ENCODE measurements around the gene TACC2. TPM values are rescaled to one million over a fixed set of nuclear protein-coding genes. Genes with fewer than 3 reads are reported as not detected.

TACC2 gene
- total and polyA plus RNA-seq, 2 experiments from 2014 or later = 30.8 to 35.9 TPM

DNA sequence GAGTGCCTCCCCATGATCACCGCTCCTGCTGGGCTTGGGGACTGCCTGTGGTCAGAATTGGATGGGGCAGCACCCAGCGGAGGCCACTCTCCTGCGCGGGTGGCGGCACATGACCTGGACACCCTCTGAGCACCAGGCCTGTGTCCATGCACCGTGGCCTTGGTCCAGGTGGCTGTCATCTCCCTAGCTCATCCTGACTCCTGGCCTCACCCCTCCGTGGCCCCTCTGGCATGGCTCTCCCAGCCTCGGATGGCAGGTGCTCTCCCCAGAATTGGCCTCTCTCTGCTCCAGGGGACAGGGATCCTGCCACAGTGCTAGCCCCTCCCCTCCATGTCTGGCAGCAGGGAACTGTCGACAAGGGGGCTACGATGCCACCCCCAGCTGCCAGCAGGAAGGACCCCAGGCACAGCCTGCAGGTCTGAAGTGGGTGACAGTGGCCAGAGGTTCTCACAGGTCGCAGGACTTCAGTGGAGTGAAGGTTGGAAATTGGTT, 244.9 kb downstream of the TACC2 start:
- TF ChIP-seq, protein P1, sequence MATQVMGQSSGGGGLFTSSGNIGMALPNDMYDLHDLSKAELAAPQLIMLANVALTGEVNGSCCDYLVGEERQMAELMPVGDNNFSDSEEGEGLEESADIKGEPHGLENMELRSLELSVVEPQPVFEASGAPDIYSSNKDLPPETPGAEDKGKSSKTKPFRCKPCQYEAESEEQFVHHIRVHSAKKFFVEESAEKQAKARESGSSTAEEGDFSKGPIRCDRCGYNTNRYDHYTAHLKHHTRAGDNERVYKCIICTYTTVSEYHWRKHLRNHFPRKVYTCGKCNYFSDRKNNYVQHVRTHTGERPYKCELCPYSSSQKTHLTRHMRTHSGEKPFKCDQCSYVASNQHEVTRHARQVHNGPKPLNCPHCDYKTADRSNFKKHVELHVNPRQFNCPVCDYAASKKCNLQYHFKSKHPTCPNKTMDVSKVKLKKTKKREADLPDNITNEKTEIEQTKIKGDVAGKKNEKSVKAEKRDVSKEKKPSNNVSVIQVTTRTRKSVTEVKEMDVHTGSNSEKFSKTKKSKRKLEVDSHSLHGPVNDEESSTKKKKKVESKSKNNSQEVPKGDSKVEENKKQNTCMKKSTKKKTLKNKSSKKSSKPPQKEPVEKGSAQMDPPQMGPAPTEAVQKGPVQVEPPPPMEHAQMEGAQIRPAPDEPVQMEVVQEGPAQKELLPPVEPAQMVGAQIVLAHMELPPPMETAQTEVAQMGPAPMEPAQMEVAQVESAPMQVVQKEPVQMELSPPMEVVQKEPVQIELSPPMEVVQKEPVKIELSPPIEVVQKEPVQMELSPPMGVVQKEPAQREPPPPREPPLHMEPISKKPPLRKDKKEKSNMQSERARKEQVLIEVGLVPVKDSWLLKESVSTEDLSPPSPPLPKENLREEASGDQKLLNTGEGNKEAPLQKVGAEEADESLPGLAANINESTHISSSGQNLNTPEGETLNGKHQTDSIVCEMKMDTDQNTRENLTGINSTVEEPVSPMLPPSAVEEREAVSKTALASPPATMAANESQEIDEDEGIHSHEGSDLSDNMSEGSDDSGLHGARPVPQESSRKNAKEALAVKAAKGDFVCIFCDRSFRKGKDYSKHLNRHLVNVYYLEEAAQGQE (IDR thresholded peaks at IDR 0.05; ENCODE audit: unreplicated experiment) = no peak
- no peak for TF ChIP-seq ETS1 (IDR thresholded peaks at IDR 0.05)
- TF ChIP-seq EZH2 (IDR thresholded peaks at IDR 0.05; ENCODE audit: low read depth, unreplicated experiment) = no peak
- no peak for TF ChIP-seq STAT1 (IDR thresholded peaks at IDR 0.05; ENCODE audit: unreplicated experiment)
- TF ChIP-seq JUNB (IDR thresholded peaks at IDR 0.05; ENCODE audit: unreplicated experiment) = no peak
- TF ChIP-seq, protein P2, sequence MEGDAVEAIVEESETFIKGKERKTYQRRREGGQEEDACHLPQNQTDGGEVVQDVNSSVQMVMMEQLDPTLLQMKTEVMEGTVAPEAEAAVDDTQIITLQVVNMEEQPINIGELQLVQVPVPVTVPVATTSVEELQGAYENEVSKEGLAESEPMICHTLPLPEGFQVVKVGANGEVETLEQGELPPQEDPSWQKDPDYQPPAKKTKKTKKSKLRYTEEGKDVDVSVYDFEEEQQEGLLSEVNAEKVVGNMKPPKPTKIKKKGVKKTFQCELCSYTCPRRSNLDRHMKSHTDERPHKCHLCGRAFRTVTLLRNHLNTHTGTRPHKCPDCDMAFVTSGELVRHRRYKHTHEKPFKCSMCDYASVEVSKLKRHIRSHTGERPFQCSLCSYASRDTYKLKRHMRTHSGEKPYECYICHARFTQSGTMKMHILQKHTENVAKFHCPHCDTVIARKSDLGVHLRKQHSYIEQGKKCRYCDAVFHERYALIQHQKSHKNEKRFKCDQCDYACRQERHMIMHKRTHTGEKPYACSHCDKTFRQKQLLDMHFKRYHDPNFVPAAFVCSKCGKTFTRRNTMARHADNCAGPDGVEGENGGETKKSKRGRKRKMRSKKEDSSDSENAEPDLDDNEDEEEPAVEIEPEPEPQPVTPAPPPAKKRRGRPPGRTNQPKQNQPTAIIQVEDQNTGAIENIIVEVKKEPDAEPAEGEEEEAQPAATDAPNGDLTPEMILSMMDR (conservative IDR thresholded peaks at IDR 0.05; ENCODE audit: low read depth in 2 of 2) = no peak
- no peak for TF ChIP-seq ZNF114 (CRISPR knock-in tag; IDR thresholded peaks at IDR 0.05)
- no peak for TF ChIP-seq EZH2phosphoT487 (IDR thresholded peaks at IDR 0.05; ENCODE audit: unreplicated experiment)
- no peak for TF ChIP-seq CREB1 (CRISPR knock-in tag; IDR thresholded peaks at IDR 0.05; ENCODE audit: low read depth)
- TF ChIP-seq NANOG (IDR thresholded peaks at IDR 0.05; ENCODE audit: borderline replicate concordance) = no peak
- TF ChIP-seq, protein P3, sequence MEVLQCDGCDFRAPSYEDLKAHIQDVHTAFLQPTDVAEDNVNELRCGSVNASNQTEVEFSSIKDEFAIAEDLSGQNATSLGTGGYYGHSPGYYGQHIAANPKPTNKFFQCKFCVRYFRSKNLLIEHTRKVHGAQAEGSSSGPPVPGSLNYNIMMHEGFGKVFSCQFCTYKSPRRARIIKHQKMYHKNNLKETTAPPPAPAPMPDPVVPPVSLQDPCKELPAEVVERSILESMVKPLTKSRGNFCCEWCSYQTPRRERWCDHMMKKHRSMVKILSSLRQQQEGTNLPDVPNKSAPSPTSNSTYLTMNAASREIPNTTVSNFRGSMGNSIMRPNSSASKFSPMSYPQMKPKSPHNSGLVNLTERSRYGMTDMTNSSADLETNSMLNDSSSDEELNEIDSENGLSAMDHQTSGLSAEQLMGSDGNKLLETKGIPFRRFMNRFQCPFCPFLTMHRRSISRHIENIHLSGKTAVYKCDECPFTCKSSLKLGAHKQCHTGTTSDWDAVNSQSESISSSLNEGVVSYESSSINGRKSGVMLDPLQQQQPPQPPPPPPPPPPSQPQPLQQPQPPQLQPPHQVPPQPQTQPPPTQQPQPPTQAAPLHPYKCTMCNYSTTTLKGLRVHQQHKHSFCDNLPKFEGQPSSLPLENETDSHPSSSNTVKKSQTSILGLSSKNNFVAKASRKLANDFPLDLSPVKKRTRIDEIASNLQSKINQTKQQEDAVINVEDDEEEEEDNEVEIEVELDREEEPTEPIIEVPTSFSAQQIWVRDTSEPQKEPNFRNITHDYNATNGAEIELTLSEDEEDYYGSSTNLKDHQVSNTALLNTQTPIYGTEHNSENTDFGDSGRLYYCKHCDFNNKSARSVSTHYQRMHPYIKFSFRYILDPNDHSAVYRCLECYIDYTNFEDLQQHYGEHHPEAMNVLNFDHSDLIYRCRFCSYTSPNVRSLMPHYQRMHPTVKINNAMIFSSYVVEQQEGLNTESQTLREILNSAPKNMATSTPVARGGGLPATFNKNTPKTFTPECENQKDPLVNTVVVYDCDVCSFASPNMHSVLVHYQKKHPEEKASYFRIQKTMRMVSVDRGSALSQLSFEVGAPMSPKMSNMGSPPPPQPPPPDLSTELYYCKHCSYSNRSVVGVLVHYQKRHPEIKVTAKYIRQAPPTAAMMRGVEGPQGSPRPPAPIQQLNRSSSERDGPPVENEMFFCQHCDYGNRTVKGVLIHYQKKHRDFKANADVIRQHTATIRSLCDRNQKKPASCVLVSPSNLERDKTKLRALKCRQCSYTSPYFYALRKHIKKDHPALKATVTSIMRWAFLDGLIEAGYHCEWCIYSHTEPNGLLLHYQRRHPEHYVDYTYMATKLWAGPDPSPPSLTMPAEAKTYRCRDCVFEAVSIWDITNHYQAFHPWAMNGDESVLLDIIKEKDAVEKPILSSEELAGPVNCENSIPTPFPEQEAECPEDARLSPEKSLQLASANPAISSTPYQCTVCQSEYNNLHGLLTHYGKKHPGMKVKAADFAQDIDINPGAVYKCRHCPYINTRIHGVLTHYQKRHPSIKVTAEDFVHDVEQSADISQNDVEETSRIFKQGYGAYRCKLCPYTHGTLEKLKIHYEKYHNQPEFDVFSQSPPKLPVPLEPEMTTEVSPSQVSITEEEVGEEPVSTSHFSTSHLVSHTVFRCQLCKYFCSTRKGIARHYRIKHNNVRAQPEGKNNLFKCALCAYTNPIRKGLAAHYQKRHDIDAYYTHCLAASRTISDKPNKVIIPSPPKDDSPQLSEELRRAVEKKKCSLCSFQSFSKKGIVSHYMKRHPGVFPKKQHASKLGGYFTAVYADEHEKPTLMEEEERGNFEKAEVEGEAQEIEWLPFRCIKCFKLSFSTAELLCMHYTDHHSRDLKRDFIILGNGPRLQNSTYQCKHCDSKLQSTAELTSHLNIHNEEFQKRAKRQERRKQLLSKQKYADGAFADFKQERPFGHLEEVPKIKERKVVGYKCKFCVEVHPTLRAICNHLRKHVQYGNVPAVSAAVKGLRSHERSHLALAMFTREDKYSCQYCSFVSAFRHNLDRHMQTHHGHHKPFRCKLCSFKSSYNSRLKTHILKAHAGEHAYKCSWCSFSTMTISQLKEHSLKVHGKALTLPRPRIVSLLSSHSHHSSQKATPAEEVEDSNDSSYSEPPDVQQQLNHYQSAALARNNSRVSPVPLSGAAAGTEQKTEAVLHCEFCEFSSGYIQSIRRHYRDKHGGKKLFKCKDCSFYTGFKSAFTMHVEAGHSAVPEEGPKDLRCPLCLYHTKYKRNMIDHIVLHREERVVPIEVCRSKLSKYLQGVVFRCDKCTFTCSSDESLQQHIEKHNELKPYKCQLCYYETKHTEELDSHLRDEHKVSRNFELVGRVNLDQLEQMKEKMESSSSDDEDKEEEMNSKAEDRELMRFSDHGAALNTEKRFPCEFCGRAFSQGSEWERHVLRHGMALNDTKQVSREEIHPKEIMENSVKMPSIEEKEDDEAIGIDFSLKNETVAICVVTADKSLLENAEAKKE (CRISPR knock-in tag; IDR thresholded peaks at IDR 0.05) = no peak
- no peak for TF ChIP-seq POLR2AphosphoS5 (IDR thresholded peaks at IDR 0.05; ENCODE audit: low read depth)
- no peak for TF ChIP-seq ZNF331 (CRISPR knock-in tag; IDR thresholded peaks at IDR 0.05; ENCODE audit: low read depth)
- Histone ChIP-seq H3K27ac (ENCODE audit: low read depth) (no peak overlapping the region), H3K27me3 (ENCODE audit: insufficient read depth) (no peaks in the 10 kb centered on the region), H3K4me3 (no peak overlapping the region), H4K20me1 (replicated peaks; ENCODE audit: insufficient read depth) (no peaks in the 10 kb centered on the region), H3K4me1 (ENCODE audit: insufficient read depth) (no peaks in the 10 kb centered on the region), H2AFZ (no peak overlapping the region), H3K9me2 (ENCODE audit: insufficient read depth) (no peaks in the 10 kb centered on the region), H3F3A (replicated peaks; ENCODE audit: low read depth) (no peaks in the 10 kb centered on the region), H3K79me2 (replicated peaks; ENCODE audit: insufficient read depth) (no peaks in the 10 kb centered on the region), H3K36me3 (ENCODE audit: insufficient read depth) (peaks cover 32% of the 10 kb centered on the region), H3K4me2 (no peak overlapping the region)
- H3K36me3 Mint-ChIP-seq (ENCODE audit: low read depth) = peaks cover 46% of the 10 kb centered on the region
- ATAC-seq (no peak), DNase-seq (ENCODE audit: low spot score) (no peak)
- no peak overlapping the region for H3K27ac Mint-ChIP-seq
- H3K27me3 Mint-ChIP-seq (ENCODE audit: insufficient read depth, low read depth, poor library complexity) = peaks cover 2% of the 10 kb centered on the region
- no peaks in the 10 kb centered on the region for H3K9me3 Mint-ChIP-seq
- H3K4me3 Mint-ChIP-seq = no peak overlapping the region
- no peaks in the 10 kb centered on the region for H3K4me1 Mint-ChIP-seq
